Measurements from ENCODE around the gene PIGQ.
A peak's percentile ranks its signal among the peaks of the same experiment; 100 is the strongest.

GRCh38 chr16:546909-547770 is 22.6 kb upstream of the PIGQ start:
- TF ChIP-seq CTCF (IDR thresholded peaks at IDR 0.05) (peak; percentile 83), REST (IDR thresholded peaks at IDR 0.05; ENCODE audit: insufficient read depth in 1 of 2, low read depth in 2 of 2, low read length in 1 of 2) (no peak), POLR2AphosphoS5 (IDR thresholded peaks at IDR 0.05; ENCODE audit: low read depth, low read length) (no peak), TCF7L2 (IDR thresholded peaks at IDR 0.05; ENCODE audit: low read depth, low read length) (no peak)
